Natural killer cell (primary cell): ENCODE results near the gene SPAG16. TPM values are rescaled to one million over a fixed set of nuclear protein-coding genes. Genes with fewer than 3 reads are reported as not detected.

Experiments
- ATAC-seq, 3 donors: fragments of 150-1000 bp in 2 of 3; fragments of 200-7000 bp in 1 of 3; cut with Tn5 transposase; 1 replicate in 1 of 3; 2 replicates in 2 of 3; pipeline ENCODE4 v1.10.0; 2021; ENCODE audit warnings: mild to moderate bottlenecking in 2 of 3, moderate library complexity in 2 of 3
- DNase-seq, 2 donors: peaks; one replicate each; pipeline versions ENCODE4 v3.0.0 to v3.0.0-alpha.2; 2013 to 2021; ENCODE audit warnings: mixed read lengths in 1 of 2
- H3K27ac ChIP-seq: one replicate; pipeline ENCODE4 v1.5.1; 2013; ENCODE audit warnings: mild to moderate bottlenecking, low read length
- H3K27me3 ChIP-seq: one replicate; pipeline ENCODE4 v1.6.1; 2013; ENCODE audit warnings: low read length; ENCODE audit not compliant: control insufficient read depth, insufficient read depth
- H3K36me3 ChIP-seq: one replicate; pipeline ENCODE4 v1.6.1; 2013; ENCODE audit warnings: low read length; ENCODE audit not compliant: control insufficient read depth, insufficient read depth
- H3K4me1 ChIP-seq: one replicate; pipeline ENCODE4 v1.6.1; 2013; ENCODE audit warnings: low read length; ENCODE audit not compliant: control insufficient read depth, insufficient read depth
- H3K4me3 ChIP-seq: one replicate; pipeline ENCODE4 v1.5.1; 2013; ENCODE audit warnings: low read length
- H3K9me3 ChIP-seq: one replicate; pipeline ENCODE4 v1.6.1; 2013; ENCODE audit warnings: low read length; ENCODE audit not compliant: control insufficient read depth, insufficient read depth
- H3K27ac Mint-ChIP-seq, 2 donors: one replicate each; pipeline ENCODE4 v1.8.0; 2022; ENCODE audit warnings: mild to moderate bottlenecking in 2 of 2, mixed read lengths in 2 of 2, moderate library complexity in 1 of 2
- H3K27me3 Mint-ChIP-seq, 2 donors: one replicate each; pipeline ENCODE4 v1.8.0; 2022; ENCODE audit warnings: low read depth in 2 of 2, mixed read lengths in 2 of 2
- H3K36me3 Mint-ChIP-seq: one replicate; pipeline ENCODE4 v1.8.0; 2022; ENCODE audit warnings: mixed read lengths
- H3K4me1 Mint-ChIP-seq, 2 donors: one replicate each; pipeline ENCODE4 v1.8.0; 2022; ENCODE audit warnings: mixed read lengths in 2 of 2
- H3K4me3 Mint-ChIP-seq: one replicate; pipeline ENCODE4 v1.8.0; 2022; ENCODE audit warnings: mild to moderate bottlenecking, moderate library complexity, mixed read lengths
- H3K9me3 Mint-ChIP-seq, 2 donors: one replicate each; pipeline ENCODE4 v1.8.0; 2022; ENCODE audit warnings: mixed read lengths in 2 of 2
- CTCF ChIP-seq: fragments of 200-600 bp; IDR thresholded peaks from one replicate; pipeline ENCODE4 v1.8.0; 2022; ENCODE audit warnings: antibody characterized with exemption
- WGBS: methylation state at CpG from one replicate; pipeline ENCODE4 v1.1.7; 2013; ENCODE audit warnings: missing lambda C conversion rate; ENCODE audit not compliant: insufficient coverage; 5-methylcytosine and 5-hydroxymethylcytosine counted together
- intact Hi-C: fragments of 100-400 bp; cut with micrococcal nuclease; formaldehyde crosslinking; loops from one replicate; pipeline ENCODE4 v1.14.2; 2022
- total RNA-seq, 4 donors: library from RNA; stranded (reverse); fragments of 120-200 nt in 1 of 4; gene quantifications; one replicate each; pipeline versions ENCODE4 v1.2.3 to v1.2.4, GENCODE V29; 2013 to 2022

SPAG16 gene
- total RNA-seq, 3 donors from 2014 or later (not counting 1 experiment from before 2014, with no cell fraction given): 3.5 to 5.8 (median 4.0) TPM

- ATAC-seq: no peak
- no peaks in the 10 kb centered on the region for H3K4me1 Mint-ChIP-seq
- intact Hi-C loops: no loop called here
- H3K27ac Mint-ChIP-seq: no peak overlapping the region
- 54% methylated on average over 3 of the region's 3 CpGs for WGBS
- H3K4me1 ChIP-seq: no peaks in the 10 kb centered on the region
- DNase-seq: no peak
- TF ChIP-seq CTCF: no peak
- H3K36me3 ChIP-seq: no peaks in the 10 kb centered on the region
- peaks cover 2 to 5% of the 10 kb centered on the region in 2 donors for H3K9me3 Mint-ChIP-seq
- H3K36me3 Mint-ChIP-seq: no peaks in the 10 kb centered on the region
- H3K27me3 ChIP-seq: no peaks in the 10 kb centered on the region
- H3K4me3 Mint-ChIP-seq: no peak overlapping the region
- no peaks in the 10 kb centered on the region for H3K27me3 Mint-ChIP-seq
- no peaks in the 10 kb centered on the region for H3K9me3 ChIP-seq
- no peak overlapping the region for H3K4me3 ChIP-seq
- no peak overlapping the region for H3K27ac ChIP-seq
These were observed 482.2 kb downstream of the SPAG16 start for GRCh38 chr2:213766465-213766901.

GRCh38 chr2:213787869-213788268, 503.6 kb downstream of the SPAG16 start:
- Mint-ChIP-seq H3K9me3 (peaks cover 0 to 2% of the 10 kb centered on the region in 2 donors), H3K36me3 (no peaks in the 10 kb centered on the region), H3K4me1 (no peaks in the 10 kb centered on the region), H3K27ac (no peak overlapping the region), H3K4me3 (no peak overlapping the region), H3K27me3 (no peaks in the 10 kb centered on the region)
- TF ChIP-seq CTCF: no peak
- Histone ChIP-seq H3K4me1 (no peaks in the 10 kb centered on the region), H3K27ac (no peak overlapping the region), H3K9me3 (no peaks in the 10 kb centered on the region), H3K4me3 (no peak overlapping the region), H3K36me3 (no peaks in the 10 kb centered on the region), H3K27me3 (no peaks in the 10 kb centered on the region)
- no CpG with 5 or more reads among the region's 2 CpGs for WGBS
- intact Hi-C loops: no loop called here
- DNase-seq (no peak), ATAC-seq (no peak)

GRCh38 chr2:213789940-213790339, 505.7 kb downstream of the SPAG16 start:
- Mint-ChIP-seq H3K4me3 (no peak overlapping the region), H3K27me3 (no peaks in the 10 kb centered on the region), H3K4me1 (no peaks in the 10 kb centered on the region), H3K36me3 (no peaks in the 10 kb centered on the region), H3K27ac (no peak overlapping the region), H3K9me3 (peaks cover 0 to 2% of the 10 kb centered on the region in 2 donors)
- H3K4me3 ChIP-seq: no peak overlapping the region
- DNase-seq: no peak
- no peak for ATAC-seq
- TF ChIP-seq CTCF: no peak
- H3K9me3 ChIP-seq: no peaks in the 10 kb centered on the region
- no peak overlapping the region for H3K27ac ChIP-seq
- intact Hi-C loops: no loop called here
- WGBS: 92% methylated on average over 1 of the region's 1 CpG
- no peaks in the 10 kb centered on the region for H3K36me3 ChIP-seq
- no peaks in the 10 kb centered on the region for H3K4me1 ChIP-seq
- no peaks in the 10 kb centered on the region for H3K27me3 ChIP-seq

- Mint-ChIP-seq H3K4me1 (no peaks in the 10 kb centered on the region), H3K9me3 (peaks cover 0 to 2% of the 10 kb centered on the region in 2 donors), H3K36me3 (no peaks in the 10 kb centered on the region), H3K27ac (no peak overlapping the region), H3K4me3 (no peak overlapping the region), H3K27me3 (no peaks in the 10 kb centered on the region)
- DNase-seq (no peak), ATAC-seq (no peak)
- Histone ChIP-seq H3K4me3 (no peak overlapping the region), H3K9me3 (no peaks in the 10 kb centered on the region), H3K27ac (no peak overlapping the region), H3K36me3 (no peaks in the 10 kb centered on the region), H3K4me1 (no peaks in the 10 kb centered on the region), H3K27me3 (no peaks in the 10 kb centered on the region)
- intact Hi-C loops: no loop called here
- WGBS: 98% methylated on average over 2 of the region's 3 CpGs
- TF ChIP-seq CTCF: no peak
These were observed 507.8 kb downstream of the SPAG16 start for GRCh38 chr2:213792045-213792444.
